Measurements from ENCODE around the gene SYNE3.

SYNE3 gene

DNA sequence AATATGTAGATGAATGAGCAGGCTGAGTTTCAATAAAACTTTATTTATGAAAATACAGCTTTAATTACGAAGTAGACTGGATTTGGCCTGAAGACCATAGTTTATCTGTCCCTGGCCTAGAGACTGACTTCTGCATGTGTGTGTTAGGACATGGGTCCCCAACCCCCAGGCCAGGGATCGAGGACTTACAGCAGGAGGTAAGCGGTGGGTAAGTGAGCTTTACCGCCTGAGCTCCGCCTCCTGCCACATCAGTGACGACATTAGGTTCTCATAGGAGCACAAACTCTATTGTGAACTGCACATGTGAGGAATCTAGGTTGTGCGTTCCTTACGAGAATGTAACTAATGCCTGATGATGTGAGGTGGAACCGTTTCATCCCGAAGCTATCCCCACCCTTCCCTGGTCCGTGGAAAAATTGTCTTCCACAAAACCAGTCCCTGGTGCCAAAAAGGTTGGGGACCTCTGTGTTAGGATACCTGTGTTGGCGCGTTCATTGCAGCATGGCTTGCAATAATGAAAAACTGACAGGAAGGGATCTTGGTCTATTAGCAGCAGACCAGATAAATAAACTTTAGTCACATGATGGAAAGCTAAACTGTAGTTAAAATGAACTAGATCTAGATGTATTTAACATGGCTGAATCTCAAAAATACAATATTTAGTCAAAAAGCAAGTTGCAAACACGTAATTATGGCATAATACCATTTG lies 22.5 kb upstream of the SYNE3 start:
- no peak for DNase-seq

DNA sequence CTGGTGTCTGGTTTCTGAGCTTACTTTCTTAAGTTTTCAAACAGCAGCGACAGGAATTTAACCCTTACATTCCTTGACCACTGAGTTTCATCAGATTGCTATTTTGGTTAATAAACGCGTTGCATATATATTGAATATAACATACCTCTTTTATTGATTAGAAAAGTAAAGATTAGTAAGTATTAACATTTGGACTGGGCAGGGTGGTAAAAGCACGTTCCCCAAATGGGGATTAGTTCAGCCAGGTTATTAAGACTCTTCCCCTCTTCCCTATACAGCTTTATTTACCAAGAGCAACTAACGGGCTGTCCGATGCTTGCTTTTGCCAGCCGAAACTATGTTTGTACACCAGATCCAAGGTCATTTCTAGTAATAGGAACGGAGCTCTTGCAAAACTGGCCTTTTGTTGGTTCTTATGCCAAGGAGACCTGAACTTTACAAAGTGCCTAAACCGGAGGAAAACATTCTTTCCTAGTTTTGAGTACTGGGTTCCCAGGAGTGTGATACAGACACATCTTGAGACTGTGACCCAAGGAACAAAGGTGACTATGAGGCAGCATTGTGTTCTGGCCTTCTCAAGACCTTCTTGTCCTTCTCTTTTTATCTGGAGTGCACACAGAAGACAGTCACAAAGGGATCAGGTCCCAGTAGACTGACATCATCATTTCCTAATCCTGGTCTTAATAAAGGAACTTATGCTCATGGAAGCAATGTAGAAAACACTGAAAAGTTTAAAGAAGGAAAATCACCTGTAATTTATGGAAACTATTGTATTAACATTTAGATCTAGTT lies 21.0 kb upstream of the SYNE3 start:
- no peak for DNase-seq

DNA sequence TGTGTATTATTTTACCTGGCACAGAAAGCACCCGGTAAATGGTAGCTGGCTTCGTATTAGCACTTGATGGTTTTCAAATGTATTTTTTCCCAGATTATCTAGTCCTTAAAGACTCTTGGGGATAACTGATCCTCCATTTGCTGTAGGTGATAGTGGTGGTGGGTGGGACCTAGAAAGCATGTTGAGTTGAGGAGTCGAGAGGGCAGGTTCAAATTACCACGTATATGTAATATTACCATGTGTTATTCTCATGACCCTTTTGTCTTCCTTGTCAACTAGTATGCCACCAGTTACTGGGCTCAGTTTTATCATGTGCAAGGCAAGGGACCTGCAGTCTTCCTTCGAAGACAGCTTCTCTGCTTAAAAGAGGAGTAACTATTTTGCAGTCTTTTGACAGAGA lies 20.2 kb upstream of the SYNE3 start:
- DNase-seq = peak; percentile 68

DNA sequence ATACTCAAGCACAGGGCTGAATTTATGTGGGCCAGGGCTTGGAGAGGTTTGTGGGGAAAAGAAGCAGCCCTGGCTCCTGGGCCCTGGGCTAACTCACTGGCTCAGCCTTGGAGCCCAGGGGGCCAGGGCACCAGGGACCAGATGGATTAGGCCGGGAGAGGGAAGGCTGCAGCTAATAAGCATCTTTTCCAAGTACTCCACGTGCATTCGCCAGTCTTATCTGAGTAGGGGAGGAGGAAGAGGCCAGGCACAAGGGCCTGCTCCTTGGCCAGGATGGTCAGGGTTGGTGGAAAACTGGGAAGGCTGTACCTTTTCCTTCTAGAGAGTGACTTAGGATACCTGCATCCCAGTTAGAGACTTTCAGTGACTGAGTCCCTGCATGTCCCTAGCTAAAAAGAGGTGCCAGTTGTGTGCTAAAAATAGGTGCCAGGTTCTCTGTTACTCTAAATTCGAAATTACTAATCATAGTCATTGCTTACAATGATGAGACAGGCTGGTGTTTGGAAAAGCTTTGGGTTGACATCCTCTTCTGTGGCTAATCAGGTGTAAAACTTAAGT lies 19.7 kb upstream of the SYNE3 start:
- no peak for DNase-seq

DNA sequence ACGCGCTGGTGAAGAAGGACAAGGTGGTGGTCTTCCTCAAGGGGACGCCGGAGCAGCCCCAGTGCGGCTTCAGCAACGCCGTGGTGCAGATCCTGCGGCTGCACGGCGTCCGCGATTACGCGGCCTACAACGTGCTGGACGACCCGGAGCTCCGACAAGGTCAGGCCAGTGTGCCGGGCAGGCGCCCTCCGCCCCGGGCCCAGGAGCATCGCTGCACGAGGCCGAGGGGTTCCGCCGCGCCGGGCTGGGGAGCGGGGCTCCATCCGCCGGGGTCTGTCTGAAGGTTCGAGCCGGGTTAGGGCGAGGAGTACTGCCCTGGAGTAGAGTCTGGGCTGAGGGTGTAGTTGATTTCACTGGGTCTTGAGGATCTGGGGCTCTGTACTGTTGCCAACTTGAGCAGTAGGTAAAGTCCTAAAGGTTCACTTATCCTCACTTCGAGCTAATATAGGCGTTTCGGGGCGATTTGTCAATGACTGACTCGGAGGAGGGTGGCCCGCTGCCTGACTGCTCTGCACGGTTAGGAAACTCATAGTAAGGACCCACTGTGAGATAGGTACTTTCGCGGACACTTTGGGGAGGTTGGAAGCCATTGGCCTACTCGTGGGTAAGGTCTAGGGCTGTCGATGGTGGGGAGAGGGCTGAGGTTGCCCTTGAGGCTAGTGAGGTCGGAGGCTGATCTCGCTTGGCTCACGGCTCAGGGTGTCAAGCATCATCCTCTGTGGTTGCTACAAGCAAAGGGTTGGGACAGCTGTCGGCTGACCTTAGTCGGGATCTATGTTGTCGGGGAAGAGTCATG lies 19.0 kb upstream of the SYNE3 start:
- no peak for DNase-seq

DNA sequence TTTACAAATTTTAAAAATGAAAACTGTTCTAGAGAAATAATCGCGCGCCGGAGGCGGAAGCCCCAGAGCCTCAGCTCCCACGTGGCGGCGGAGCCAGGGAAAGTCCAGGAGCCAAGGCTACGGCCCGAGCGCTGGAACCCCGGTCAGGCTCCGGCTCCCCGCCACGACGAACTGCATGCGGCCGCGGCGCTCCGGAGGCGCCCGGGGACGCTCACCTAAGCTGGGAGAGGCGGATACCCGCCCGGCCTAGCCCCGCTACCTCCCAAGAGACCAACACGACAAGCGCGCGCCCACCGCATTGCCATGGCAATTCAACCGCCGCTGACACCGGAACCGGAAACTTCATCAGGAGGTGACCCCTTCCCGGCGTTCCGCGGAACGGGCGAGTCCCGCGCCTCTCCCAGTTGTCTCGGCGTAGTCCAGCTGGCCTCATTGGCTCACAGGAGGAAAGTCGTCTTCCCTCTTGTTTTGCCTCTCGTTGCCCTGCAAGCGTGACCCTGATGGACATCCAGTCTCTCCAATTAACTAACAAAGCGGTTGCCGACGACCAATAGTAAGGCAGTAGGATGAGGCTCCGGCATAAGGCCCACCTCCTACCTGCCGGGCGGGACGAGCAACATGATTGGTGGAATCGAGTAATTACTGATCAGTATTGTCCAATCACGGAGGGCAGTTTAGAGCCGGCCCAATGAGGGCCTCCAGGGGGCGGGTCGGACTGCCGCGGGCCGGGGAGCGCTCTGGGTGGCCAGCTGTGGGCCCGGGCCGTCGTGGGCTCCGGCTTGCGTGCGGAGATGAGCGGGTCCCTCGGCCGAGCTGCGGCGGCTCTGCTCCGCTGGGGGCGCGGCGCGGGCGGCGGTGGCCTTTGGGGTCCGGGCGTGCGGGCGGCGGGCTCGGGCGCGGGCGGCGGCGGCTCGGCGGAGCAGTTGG lies 18.1 kb upstream of the SYNE3 start, which contains the start of gene GLRX5:
TSS of gene GLRX5 (plus strand) at position 752 of the 927 bp plus-strand sequence. CDS start at position 792, 40 bp downstream.
- DNase-seq = peak; percentile 99

DNA sequence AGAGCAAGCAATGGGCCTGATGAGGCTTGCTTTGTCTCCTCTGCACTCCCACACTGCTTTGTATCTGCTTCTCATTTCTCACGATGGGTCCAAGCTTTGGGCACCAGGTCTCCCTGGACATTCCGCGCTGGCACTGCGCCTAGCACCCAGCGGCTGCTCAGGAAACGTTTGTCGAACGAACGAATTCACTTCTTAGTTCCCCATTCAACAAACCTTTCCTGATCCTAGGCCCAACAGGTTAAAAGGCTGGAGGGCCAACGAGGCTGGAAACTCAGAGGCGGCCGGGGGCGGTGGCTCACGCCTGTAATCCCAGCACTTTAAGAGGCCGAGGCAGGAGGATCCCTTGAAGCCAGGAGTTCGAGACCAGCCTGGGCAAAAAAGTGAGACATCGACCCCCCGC lies 17.4 kb upstream of the SYNE3 start:
- no peak for DNase-seq

DNA sequence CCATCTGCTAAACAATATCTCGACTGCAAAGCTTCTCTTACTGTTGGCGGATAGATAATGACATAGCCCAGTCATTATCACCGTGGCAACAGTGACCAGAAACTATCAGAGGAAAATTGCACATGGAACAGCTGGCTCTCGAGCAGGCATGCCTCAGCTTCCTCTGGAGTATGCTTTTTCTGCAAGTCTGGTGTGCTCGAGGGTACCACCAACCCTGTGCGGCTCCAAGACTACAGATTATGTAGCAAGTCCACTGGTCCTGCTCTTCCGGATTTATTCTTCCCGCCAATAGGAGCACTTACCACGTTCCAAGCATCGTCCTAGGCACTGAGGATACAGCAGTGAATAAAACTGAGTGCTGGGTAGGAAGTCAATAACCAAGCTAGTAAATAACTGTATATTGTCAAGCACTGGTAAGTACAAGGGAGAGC lies 17.0 kb upstream of the SYNE3 start:
- peak; percentile 90 for DNase-seq

DNA sequence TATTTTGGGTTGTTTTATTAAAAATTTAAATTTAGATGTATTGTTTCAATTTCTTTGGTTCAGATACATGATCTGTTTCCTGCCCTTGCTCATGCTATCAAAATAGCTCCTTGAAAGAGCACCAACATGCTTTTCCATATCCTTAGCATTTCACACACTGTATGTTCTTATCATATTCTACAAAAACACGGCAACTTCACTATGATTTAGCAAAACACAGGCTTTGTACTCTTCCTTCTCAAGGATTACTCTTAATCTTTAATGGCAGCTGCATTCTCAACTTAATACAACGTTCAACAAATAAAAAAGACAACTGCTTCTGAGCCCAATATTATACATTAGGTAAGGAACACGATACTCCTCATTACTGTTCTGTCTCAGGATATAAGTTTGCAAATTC lies 15.5 kb upstream of the SYNE3 start:
- no peak for DNase-seq

DNA sequence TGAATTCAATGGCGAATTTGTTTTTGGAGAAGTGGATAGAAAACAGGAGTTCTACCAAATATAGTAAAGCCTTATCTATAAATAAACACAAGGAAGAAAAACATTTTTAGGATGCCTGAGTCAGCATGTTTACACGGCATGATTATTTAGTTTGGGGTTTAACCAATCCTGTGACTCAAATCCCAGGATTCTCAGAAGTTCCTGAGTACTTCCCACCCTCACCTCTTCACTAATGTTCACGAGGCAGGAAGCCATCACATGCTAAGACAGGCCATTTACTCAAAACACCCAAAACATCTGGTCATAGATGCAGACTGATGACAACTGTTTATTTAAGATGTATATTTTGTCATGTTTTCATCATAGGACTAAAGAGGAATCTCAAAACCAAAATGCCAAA lies 15.0 kb upstream of the SYNE3 start:
- no peak for DNase-seq

DNA sequence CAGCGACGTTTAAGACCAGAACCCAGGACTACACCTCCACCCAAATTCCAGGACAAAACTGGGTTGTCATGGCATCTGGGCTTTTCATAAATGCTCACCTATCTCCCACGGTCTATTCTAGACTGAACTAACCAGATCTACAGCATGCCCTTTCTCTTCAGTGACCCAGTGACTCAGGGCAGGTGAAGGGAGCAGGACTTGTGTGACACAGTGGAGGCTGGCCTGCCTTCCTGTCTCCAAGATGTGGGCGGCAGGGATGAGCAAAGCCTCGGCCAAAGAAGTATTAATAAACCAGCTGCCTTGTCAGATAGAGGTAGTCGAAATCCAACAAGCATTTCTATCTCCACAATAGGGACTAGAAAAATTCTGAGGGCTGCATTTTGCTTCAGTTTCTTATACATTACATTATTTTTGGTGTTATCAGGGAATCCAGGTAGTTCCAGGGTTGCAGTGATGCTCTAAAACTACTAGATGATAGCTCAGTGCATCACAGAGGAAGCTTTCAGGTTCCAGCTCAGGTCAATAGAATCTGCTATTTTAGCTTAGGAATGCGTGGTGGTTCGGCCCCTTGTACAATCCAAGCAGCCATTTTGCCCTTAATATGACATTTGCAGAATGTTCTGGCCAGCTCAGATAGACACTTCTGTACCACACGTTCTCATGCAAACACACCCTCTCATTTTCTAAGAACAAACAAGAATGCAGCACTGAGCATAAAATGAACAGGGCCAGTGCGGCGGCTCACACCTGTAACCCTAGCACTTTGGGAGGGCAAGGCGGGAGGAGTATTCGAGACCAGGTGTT lies 14.2 kb upstream of the SYNE3 start:
- DNase-seq = no peak

DNA sequence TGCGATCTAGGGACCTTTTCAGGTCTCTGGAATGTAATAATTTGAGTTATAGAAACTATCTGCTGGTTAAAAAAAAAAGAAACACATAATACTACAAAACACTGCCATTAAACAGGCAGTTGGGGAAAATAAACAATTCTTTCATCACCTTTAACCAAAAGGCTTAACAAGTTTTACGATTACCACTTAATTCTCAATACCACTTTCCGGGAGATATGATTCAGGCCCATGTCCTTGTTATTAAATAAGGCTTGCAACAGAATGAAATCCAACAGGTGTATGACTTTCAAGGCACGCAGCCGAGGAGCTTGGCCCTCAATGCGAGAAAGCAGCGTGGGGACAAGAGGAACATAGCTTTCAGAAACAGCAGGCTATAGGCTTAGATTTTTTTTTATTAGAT lies 12.8 kb upstream of the SYNE3 start:
- no peak for DNase-seq

DNA sequence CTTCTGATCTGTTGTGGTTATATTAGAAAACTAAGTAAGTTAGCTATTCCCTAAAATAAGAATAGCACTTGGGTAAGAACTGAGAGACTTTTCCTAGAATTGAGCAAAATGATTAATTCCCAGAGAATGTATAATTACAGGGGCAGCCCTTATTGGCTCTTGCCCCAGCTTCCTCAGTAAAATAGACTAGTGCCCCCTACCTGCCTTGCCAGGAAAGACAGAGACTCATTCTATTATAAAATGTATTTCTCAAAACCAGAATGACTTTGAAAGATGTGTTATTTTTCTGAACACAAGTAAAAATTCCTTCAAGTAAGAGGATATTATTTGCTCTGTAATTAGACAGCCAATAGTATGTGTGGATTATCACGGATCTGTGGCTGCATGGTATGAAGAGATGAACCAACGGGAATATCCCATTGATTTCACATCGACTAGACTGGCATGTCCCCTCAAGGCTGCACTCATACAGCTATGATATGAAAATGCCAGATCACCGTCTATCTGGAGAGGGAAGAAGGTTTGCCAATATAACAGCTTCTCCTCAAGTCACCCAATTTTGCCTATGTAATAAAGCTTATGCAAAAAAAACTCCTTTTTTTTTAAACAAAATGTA lies 11.0 kb upstream of the SYNE3 start:
- peak; percentile 87 for DNase-seq

DNA sequence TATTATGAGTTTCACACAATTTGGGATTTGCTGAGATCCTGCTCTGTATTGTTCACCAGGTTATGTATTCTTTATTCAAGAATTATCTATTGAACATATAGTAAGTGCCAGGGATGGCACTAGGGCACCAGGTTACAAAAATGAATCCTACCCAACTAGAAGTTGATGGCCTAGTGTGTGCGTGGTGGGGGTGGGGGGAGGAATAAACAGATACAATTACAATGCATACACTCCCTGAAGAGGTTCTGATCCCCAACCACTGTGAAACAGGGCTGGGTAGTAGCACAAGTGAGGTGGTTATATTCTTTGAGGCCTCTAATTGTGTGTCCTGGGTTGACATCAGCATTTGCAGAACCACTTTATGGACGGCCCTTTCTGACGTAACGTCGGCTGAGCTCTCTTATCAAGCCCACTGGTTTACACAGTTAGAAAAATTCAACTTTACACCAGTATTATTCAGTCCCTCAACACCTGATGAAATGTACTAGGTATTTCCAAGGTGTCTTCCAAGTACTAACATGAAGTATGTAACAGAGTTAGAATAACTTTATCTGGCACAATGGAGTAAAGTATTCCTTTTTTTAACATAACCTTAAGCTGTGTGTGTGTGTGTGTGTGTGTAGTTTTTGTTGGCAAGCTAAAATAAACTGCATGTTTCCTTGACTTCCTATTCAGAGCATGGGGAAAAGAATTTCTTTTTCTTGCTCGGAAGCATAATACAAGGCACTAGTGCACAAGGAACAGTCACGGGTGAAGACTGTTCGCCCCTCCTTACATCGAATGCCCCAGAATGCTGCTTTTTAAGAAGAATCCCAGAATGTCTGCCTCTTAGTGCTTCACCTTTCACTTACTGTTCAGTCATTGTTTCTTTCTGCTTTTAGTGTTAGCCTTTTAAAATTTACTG lies 10.3 kb upstream of the SYNE3 start:
- peak; percentile 81 for DNase-seq

DNA sequence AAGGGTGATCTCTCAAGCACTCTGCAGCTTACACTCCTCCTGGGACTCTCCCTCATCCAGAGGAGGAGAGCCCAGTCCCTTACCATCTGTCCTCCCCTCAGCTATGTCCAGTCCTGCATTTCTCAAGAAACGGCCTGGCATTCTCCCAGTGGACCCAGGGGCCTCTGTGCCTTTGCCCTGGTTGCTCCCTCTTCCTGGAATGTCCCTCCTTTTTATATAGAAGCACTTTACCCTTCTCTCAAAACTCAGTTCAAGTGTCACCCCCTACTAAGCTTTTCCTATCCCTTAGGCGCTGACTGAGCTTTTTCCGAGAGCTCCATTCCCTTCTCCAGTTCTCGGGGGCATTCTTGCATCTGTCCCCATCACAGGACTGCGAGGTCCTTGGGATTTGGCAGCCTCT lies 9.5 kb upstream of the SYNE3 start:
- DNase-seq = no peak

DNA sequence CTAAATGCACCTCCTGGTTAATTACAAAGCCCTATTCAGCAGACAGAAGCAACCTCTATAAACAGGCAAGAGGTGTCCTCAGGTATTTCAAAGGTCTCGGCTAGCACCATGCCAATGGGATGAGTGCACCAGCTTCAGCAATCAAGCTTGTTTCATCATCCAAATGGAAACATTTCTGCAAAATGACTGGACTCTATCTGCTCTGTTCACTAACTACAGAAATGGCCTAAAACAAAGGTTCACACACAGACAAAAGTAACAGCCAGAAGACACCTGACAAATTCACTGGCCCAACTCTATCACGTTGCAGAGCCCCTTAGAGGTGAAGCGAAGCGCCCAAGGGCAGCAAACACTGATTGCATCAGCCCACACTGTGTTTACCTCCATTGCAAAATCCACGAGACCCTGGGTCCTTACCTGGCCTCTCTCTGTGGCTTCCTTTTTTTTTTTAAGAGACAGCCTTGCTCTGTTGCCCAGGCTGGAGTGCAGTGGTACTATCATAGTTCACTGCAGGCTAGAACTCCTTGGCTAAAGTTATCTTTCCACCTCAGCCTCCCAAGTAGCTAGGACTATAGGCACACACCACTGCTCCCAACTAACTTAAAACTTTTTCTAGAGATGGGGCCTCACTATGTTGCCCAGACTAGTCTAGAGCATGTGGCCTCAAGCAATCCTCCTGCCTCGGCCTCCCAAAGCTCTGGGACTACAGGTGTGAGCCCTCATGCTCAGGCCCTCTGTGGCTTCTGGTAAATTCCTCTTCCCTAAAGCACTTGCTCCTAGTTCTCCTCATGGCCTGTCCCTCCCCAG lies 8.5 kb upstream of the SYNE3 start:
- no peak for DNase-seq

DNA sequence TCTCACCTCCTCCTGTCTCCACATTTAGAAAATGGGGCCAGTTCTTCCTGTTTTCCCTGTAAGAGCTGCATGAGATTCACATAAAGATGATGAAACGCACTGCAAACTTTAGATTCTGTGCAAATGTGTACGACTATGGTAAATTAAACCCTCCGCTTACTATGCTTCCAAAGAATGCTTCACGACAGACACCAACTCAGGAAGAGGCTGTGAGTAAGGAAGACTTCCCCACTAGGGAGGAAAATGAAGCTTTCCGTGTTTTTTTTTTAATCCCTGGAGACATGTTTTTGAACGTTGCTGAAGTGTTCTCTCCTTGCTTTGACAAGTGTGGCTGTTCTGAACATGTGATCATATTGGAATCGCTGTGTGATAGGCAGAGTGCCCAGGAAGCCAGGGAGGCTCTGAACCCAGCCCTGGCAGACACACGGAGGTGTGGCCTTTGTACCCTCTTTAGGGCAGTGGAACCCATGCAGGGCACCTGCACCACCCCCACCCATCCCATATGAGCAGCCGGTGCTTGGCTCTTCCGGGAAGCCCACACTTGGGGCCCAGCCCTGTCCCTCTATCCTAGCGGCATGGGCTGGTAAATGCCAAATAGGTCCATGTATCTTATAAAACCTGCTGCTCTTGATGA lies 7.5 kb upstream of the SYNE3 start:
- peak; percentile 94 for DNase-seq

Measured in hematopoietic multipotent progenitor cell treated with erythropoietin and hydrocortisone succinate and interleukin-3 and kit ligand, for 6 days (in vitro differentiated cells).